Stomach (tissue), 4 donors: ENCODE data around the gene CKAP2.

Experiments used
- POLR2A ChIP-seq, 4 donors: fragments of 450-650 bp; IDR thresholded peaks; one replicate each; pipeline ENCODE4 v1.6.1; 2016; ENCODE audit warnings: antibody characterized with exemption in 4 of 4, control low read depth in 2 of 4, mild to moderate bottlenecking in 1 of 4, moderate library complexity in 1 of 4
- TF ChIP-seq, protein P1 (sequence below), 7 experiments: fragments of 450-650 bp in 4 of 7; fragments of 200-600 bp in 3 of 7; sonication (generic) in 3 of 7; IDR thresholded peaks; one replicate each; pipeline ENCODE4 v1.5.1; 2016 to 2019; ENCODE audit warnings: antibody characterized with exemption in 7 of 7, control low read depth in 2 of 7, mild to moderate bottlenecking in 1 of 7

GRCh38 chr13:52432456-52432855 lies 22.8 kb upstream of the CKAP2 start:
- TF ChIP-seq, protein P1, sequence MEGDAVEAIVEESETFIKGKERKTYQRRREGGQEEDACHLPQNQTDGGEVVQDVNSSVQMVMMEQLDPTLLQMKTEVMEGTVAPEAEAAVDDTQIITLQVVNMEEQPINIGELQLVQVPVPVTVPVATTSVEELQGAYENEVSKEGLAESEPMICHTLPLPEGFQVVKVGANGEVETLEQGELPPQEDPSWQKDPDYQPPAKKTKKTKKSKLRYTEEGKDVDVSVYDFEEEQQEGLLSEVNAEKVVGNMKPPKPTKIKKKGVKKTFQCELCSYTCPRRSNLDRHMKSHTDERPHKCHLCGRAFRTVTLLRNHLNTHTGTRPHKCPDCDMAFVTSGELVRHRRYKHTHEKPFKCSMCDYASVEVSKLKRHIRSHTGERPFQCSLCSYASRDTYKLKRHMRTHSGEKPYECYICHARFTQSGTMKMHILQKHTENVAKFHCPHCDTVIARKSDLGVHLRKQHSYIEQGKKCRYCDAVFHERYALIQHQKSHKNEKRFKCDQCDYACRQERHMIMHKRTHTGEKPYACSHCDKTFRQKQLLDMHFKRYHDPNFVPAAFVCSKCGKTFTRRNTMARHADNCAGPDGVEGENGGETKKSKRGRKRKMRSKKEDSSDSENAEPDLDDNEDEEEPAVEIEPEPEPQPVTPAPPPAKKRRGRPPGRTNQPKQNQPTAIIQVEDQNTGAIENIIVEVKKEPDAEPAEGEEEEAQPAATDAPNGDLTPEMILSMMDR (IDR thresholded peaks at IDR 0.05) = no peak
- no peak for TF ChIP-seq POLR2A (IDR thresholded peaks at IDR 0.05)
